Measurements from ENCODE around the gene MVK.

GRCh38 chr12:109535863-109536250 is 37.7 kb upstream of the MVK start:
- TF ChIP-seq CTCF (IDR thresholded peaks at IDR 0.05; ENCODE audit: low read length), result no peak
- TF ChIP-seq EZH2 (IDR thresholded peaks at IDR 0.05; ENCODE audit: borderline replicate concordance, low read length), result no peak

Measured in OCI-LY1 (cell line).